Endothelial cell of umbilical vein (primary cell): ENCODE measurements around the gene TSPAN15. TPM values are rescaled to one million over a fixed set of nuclear protein-coding genes. Genes with fewer than 3 reads are reported as not detected.

ENCODE experiments used
- BruUV-seq: library from RNA; stranded (reverse); fragments of 400-500 nt; replicated peaks from 2 replicates; lab custom pipeline; 2021; lab: Mats Ljungman, UMichigan
- CTCF ChIA-PET: fragments of 300-600, 350-600 bp; sonication (Branson Sonifier 250); formaldehyde crosslinking; loops from one replicate; lab custom pipeline; 2021; ENCODE audit warnings: antibody characterized with exemption, inconsistent platforms; lab: Charles Lee
- POLR2A ChIA-PET: fragments of 300-600, 350-600 bp; sonication (Branson Sonifier 250); formaldehyde crosslinking; loops from one replicate; lab custom pipeline; 2021; ENCODE audit warnings: antibody characterized with exemption, inconsistent platforms; lab: Charles Lee
- DNase-seq: peaks from one replicate; pipeline ENCODE4 v3.0.0-alpha.2; 2011; ENCODE audit warnings: low read depth, low spot score
- FAIRE-seq: peaks from 2 replicates; lab custom pipeline; 2011; peaks lifted over from hg19 to GRCh38; lab: Jason Lieb, UNC
- H2AFZ ChIP-seq: 2 replicates; pipeline ENCODE4 v1.6.0; 2012; ENCODE audit warnings: low read depth, low read length, control low read depth, inconsistent platforms
- H3K27ac ChIP-seq: 2 replicates; pipeline ENCODE4 v1.5.1; 2011; ENCODE audit warnings: low read depth, mild to moderate bottlenecking, control low read depth, low read length, moderate library complexity; ENCODE audit not compliant: insufficient read depth
- H3K27me3 ChIP-seq, 2 experiments: 2 replicates each; pipeline versions ENCODE4 v1.6.0 to v1.6.1; 2011; ENCODE audit warnings: low read length in 2 of 2, mixed read lengths in 1 of 2; ENCODE audit not compliant: control insufficient read depth in 2 of 2, insufficient read depth in 2 of 2
- H3K36me3 ChIP-seq, 2 experiments: 2 replicates in 1 of 2; 3 replicates in 1 of 2; pipeline ENCODE4 v1.5.1; 2011; ENCODE audit warnings: low read length in 2 of 2, mild to moderate bottlenecking in 1 of 2, moderate library complexity in 1 of 2; ENCODE audit not compliant: control insufficient read depth in 2 of 2, insufficient read depth in 2 of 2; ENCODE audit errors: extremely low read depth in 1 of 2
- H3K4me1 ChIP-seq: 3 replicates; pipeline ENCODE4 v1.5.1; 2011; ENCODE audit warnings: mild to moderate bottlenecking, low read length; ENCODE audit not compliant: control insufficient read depth, insufficient read depth; ENCODE audit errors: extremely low read depth
- H3K4me2 ChIP-seq: 2 replicates; pipeline ENCODE4 v1.6.1; 2011; ENCODE audit warnings: low read length, control low read depth, mixed read lengths; ENCODE audit not compliant: insufficient read depth
- H3K4me3 ChIP-seq, 3 experiments: fragments of 200-600 bp in 1 of 3; sonication (generic), shearing (Covaris generic) in 1 of 3; replicated peaks in 1 of 3; 2 replicates each; pipeline ENCODE4 v1.5.1; 2011 to 2016; ENCODE audit warnings: control low read depth in 3 of 3, low read length in 3 of 3, mild to moderate bottlenecking in 2 of 3, inconsistent platforms in 1 of 3, low read depth in 1 of 3, moderate library complexity in 1 of 3; ENCODE audit not compliant: insufficient read depth in 1 of 3
- H3K79me2 ChIP-seq: 2 replicates; pipeline ENCODE4 v1.6.0; 2012; ENCODE audit warnings: low read length, inconsistent platforms; ENCODE audit not compliant: control insufficient read depth, insufficient read depth
- H3K9ac ChIP-seq: replicated peaks from 2 replicates; pipeline ENCODE3; 2011; ENCODE audit warnings: low read length, control low read depth; ENCODE audit not compliant: insufficient read depth; ENCODE audit errors: extremely low read depth
- H3K9me1 ChIP-seq: replicated peaks from 3 replicates; pipeline ENCODE4 v1.6.0; 2011; ENCODE audit warnings: mild to moderate bottlenecking, low read length; ENCODE audit not compliant: control insufficient read depth, insufficient read depth; ENCODE audit errors: extremely low read depth
- H3K9me3 ChIP-seq: replicated peaks from 2 replicates; pipeline ENCODE4 v1.5.1; 2012; ENCODE audit warnings: low read length, inconsistent platforms; ENCODE audit not compliant: control insufficient read depth, insufficient read depth
- H4K20me1 ChIP-seq: replicated peaks from 2 replicates; pipeline ENCODE3; 2011; ENCODE audit warnings: mild to moderate bottlenecking, low read length; ENCODE audit not compliant: control insufficient read depth, insufficient read depth; ENCODE audit errors: extremely low read depth
- EZH2 ChIP-seq: IDR thresholded peaks from 2 replicates; pipeline ENCODE4 v1.6.1; 2012; ENCODE audit warnings: borderline replicate concordance, low read depth, mild to moderate bottlenecking, moderate library complexity, low read length, inconsistent platforms; ENCODE audit not compliant: severe bottlenecking
- FOS ChIP-seq: IDR thresholded peaks from 2 replicates; pipeline ENCODE4 v1.6.1; 2011; ENCODE audit warnings: mild to moderate bottlenecking, low read length, moderate library complexity, borderline replicate concordance; ENCODE audit not compliant: insufficient read depth
- GATA2 ChIP-seq: IDR thresholded peaks from 2 replicates; pipeline ENCODE4 v1.7.0; 2011; ENCODE audit warnings: low read depth, mild to moderate bottlenecking, moderate library complexity, mixed read lengths, low read length; ENCODE audit not compliant: insufficient read length, insufficient read depth
- JUN ChIP-seq: IDR thresholded peaks from 2 replicates; pipeline ENCODE4 v1.6.1; 2011; ENCODE audit warnings: borderline replicate concordance, low read depth; ENCODE audit not compliant: insufficient read length, insufficient read depth
- MAX ChIP-seq: IDR thresholded peaks from 2 replicates; pipeline ENCODE4 v1.6.1; 2011; ENCODE audit not compliant: insufficient read depth, insufficient read length
- MYC ChIP-seq: IDR thresholded peaks from one replicate; pipeline ENCODE4 v1.6.1; 2011; ENCODE audit warnings: mild to moderate bottlenecking, low read depth, low read length
- POLR2A ChIP-seq: IDR thresholded peaks from 2 replicates; pipeline ENCODE4 v1.6.1; 2012; ENCODE audit warnings: low read depth, mild to moderate bottlenecking, control low read depth, low read length
- POLR2AphosphoS5 ChIP-seq: IDR thresholded peaks from 2 replicates; pipeline ENCODE4 v1.6.1; 2012; ENCODE audit warnings: low read depth, mild to moderate bottlenecking, control low read depth, low read length, moderate library complexity; ENCODE audit not compliant: insufficient read depth
- dilution Hi-C: fragments of 300-500 bp; cut with MboI; formaldehyde crosslinking; loops from one replicate; pipeline ENCODE4 v1.15.0; 2019; ENCODE audit warnings: low sequenced_read_pairs; ENCODE audit not compliant: extremely low pct_ligation_motif_present
- intact Hi-C: fragments of 100-400 bp; cut with micrococcal nuclease; formaldehyde crosslinking; loops from one replicate; pipeline ENCODE4 v1.10.0; 2022
- polyA plus RNA-seq, 4 experiments: library from polyadenylated mRNA; depleted of rRNA in 3 of 4; stranded (reverse) in 3 of 4; unstranded in 1 of 4; fragments of >200 nt; gene quantifications; 2 replicates each; pipeline versions ENCODE4 v1.2.1 to v1.2.3, GENCODE V29; 2011 to 2012; ENCODE audit warnings: missing spikeins in 1 of 4
- total RNA-seq: library from RNA; stranded (reverse); gene quantifications from 2 replicates; pipeline ENCODE4 v1.2.3, GENCODE V29; 2021
- TF ChIP-seq, protein P1 (sequence below), 2 donors: IDR thresholded peaks; 1 replicate in 1 of 2; 2 replicates in 1 of 2; pipeline ENCODE4 v1.5.1; 2011; ENCODE audit warnings: low read length in 2 of 2, mild to moderate bottlenecking in 2 of 2, moderate library complexity in 2 of 2, control low read depth in 1 of 2, inconsistent platforms in 1 of 2, low read depth in 1 of 2; ENCODE audit not compliant: insufficient read depth in 1 of 2; ENCODE audit errors: extremely low read depth in 1 of 2

TSPAN15 gene
- total and polyA plus RNA-seq, 2 donors (not counting 3 experiments of a cell fraction or from before 2014, with no cell fraction given), result 78.4 to 189 TPM

DNA sequence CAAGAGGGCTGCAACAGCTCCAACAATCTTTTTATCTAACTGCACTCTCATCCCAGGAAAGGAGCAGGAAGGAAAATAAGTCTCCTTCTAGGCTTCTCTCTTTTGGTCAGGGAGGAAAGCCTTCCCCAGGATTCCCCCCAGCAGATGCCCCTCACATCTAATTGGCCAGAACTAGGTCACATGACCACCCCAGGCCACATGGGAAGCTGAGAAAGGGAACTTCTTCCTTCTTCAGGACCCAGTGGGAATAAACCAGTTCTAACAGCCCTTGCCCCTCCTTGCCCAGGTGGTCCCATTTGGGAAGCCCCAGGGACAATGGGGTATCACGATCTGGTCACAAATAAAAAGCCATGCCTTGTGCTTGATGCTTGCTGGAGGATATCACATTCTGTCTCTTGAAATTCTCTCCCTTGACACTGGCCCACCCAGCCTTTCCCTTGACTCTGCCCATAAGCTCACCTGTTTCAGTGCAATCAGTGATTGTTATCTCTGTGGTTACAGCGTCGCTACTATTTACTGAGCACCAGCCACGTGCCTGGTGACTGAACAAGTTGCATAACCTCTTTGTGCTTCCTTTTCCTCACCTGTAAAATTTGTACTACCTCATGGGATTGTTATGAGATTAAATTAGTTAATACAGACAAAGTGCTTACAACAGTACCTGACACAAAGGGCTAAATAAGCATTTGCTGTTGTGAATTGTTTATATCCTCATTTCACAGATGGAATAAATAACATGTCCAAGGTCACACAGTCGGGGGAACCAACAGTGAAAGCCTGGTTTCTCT, 25.6 kb upstream of the TSPAN15 start:
- TF ChIP-seq FOS (no peak), JUN (no peak), POLR2A (no peak), MAX (no peak), EZH2 (no peak), GATA2 (no peak), MYC (no peak), POLR2AphosphoS5 (no peak)
- TF ChIP-seq, protein P1, sequence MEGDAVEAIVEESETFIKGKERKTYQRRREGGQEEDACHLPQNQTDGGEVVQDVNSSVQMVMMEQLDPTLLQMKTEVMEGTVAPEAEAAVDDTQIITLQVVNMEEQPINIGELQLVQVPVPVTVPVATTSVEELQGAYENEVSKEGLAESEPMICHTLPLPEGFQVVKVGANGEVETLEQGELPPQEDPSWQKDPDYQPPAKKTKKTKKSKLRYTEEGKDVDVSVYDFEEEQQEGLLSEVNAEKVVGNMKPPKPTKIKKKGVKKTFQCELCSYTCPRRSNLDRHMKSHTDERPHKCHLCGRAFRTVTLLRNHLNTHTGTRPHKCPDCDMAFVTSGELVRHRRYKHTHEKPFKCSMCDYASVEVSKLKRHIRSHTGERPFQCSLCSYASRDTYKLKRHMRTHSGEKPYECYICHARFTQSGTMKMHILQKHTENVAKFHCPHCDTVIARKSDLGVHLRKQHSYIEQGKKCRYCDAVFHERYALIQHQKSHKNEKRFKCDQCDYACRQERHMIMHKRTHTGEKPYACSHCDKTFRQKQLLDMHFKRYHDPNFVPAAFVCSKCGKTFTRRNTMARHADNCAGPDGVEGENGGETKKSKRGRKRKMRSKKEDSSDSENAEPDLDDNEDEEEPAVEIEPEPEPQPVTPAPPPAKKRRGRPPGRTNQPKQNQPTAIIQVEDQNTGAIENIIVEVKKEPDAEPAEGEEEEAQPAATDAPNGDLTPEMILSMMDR (IDR thresholded peaks at IDR 0.05; ENCODE audit: extremely low read depth in 1 of 2, insufficient read depth in 1 of 2, low read depth in 1 of 2, low read length in 2 of 2), result no peak
- CTCF ChIA-PET, result interaction anchor here (0.9 to 2.3 kb wide), 4 partner anchors 17 to 212 kb away, joined by 5 to 13 read pairs (median 8); no protein-coding TSS in a partner anchor
- H3K36me3 ChIP-seq, result no peaks in the 10 kb centered on the region
- dilution Hi-C loops, result no loop called here
- no peak for DNase-seq
- H3K9me3 ChIP-seq, result no peaks in the 10 kb centered on the region
- H2AFZ ChIP-seq, result peak overlapping the region; percentile 25
- FAIRE-seq, result no peak
- no peaks in the 10 kb centered on the region for H4K20me1 ChIP-seq
- H3K27me3 ChIP-seq, result peaks cover 0 to 1% of the 10 kb centered on the region in 2 experiments
- no peaks in the 10 kb centered on the region for H3K9me1 ChIP-seq
- H3K4me1 ChIP-seq, result no peaks in the 10 kb centered on the region
- intact Hi-C loops, result loop anchor here (2.0 to 5.0 kb wide), 3 partner anchors 21 to 212 kb away; no protein-coding TSS in a partner anchor
- BruUV-seq, result no TSS peak
- no peak overlapping the region for H3K27ac ChIP-seq
- H3K4me3 ChIP-seq, result no peak overlapping the region
- POLR2A ChIA-PET, result no interaction called here
- H3K4me2 ChIP-seq, result no peak overlapping the region
- H3K9ac ChIP-seq, result no peak overlapping the region
- H3K79me2 ChIP-seq, result no peaks in the 10 kb centered on the region
